NCI-H524 treated with DMSO at 0.1 percent for 48 hours (cell line): Measurements from ENCODE around the gene TTLL10.

Experiments
- DNase-seq: peaks from one replicate; lab custom pipeline; 2025; lab: John Stamatoyannopoulos, UW

Gene TTLL10

DNA sequence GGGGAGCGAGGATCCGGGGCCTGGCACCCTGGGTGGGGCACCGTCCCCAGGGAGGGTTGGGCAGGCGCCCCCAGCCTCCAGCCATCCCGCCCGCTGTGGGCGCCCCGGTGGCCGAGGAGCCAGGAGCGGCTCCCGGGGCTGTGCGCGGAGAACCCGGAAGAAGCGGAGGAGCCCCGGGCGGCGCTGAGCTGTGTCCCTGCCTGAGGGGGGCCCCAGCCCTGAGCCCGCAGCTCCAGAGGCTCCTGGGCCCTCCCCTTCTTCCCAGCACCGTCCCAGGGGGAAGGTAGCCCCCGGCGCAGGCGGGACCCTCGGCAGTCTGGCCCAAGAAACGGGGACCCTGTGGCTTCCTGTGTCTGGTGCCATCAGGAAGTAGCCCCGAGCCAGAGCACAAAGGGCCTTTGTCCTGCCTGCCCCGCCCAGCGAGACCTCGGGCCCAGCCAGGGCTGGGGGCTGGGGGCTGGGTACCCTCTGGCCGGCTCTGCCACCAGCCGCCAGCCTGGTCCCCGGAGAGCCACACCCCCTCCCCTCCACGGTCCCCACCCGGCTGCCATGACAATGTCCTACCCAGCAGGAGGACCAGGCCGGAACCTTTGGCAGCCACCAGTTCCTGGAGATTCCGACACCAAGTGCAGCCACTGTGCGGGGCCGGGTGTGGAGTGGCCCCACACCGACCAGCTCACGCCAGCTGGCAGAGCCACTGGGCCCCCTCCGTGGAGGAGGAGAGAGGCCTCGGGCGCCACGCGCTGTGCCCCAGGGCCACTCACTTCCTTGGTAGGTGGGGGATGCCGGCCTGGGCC, 15.6 kb upstream of the TTLL10 start:
- no peak for DNase-seq

DNA sequence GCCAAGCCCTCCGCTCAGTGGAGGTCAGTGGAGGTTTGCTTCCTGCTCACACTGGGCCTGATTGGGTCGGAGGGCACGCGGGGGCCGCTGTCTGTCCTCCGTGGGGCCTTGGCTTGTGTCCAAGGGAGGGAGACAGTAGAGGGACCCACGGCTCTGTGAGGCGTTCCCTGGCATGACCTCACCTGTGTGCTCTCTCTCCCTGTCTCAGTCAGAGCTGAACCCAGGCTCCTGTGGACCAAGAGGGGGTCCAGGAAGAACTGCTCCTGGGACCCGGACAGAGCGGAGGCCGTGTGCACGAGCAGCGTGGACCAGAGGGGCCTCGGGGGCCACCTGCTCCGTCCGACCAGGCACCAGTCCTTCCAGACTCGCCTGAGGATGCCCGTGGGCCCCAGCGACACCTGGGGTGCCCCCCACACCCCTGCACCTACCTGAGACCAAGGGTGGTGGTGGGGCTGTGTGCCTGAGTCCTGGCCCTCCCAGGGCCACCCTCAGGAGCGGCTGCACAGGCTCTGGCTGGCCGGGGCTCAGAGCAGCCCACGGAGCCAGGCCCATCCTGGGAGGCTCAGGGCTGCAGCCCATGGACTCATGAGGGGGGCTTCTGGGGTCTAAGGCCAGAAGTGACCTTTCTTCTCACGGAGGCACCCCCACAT, 13.3 kb upstream of the TTLL10 start:
- DNase-seq: no peak

DNA sequence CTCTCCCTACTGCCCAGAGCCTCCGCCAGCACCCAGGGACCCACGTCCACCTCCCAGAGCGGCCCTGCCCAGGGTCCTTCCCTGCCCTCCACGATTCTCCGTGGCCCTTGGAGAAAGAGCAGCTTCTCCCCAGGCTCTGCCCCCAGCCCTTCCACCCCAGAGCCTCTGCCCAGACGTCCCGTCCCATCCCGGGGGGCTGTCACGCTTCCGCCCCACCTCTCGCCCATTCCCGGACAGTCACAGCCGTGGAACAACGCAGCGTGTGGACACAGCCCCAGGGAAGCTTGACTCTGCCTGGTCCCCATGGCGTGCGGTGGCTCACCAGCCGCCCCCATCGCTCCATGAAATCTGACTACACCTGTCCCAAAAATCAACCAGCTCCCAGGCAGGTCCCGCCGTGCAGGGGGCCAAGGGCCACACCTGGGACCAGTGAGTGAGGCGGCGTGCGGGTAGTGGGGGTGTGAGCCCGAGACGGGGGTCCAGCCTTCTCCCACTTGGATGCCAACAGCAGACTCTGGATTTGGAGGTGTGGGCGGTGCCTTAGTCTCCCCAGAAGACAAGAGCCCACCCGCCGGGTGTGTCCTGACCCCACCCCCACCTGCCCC, 12.5 kb upstream of the TTLL10 start:
- DNase-seq: no peak

DNA sequence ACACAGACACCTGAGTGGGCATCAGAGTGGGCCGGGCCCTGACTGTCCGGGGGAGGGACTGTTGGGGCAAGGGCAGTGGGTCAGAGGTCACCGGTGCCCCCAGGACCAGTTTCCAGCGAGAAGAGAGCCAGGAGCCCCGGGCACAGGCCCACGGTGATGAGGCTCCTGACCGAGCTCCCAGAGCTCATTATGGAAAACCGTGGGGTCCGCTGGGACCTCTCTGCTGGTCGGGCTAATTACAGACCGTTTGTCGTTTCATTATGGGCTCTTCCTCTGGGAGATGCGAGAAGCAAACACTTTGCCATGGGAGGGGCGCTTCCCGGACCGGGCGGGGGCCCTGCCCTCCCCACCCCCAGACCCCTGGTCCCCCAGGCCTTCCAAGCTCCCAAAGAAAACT, 12.0 kb upstream of the TTLL10 start:
- no peak for DNase-seq

DNA sequence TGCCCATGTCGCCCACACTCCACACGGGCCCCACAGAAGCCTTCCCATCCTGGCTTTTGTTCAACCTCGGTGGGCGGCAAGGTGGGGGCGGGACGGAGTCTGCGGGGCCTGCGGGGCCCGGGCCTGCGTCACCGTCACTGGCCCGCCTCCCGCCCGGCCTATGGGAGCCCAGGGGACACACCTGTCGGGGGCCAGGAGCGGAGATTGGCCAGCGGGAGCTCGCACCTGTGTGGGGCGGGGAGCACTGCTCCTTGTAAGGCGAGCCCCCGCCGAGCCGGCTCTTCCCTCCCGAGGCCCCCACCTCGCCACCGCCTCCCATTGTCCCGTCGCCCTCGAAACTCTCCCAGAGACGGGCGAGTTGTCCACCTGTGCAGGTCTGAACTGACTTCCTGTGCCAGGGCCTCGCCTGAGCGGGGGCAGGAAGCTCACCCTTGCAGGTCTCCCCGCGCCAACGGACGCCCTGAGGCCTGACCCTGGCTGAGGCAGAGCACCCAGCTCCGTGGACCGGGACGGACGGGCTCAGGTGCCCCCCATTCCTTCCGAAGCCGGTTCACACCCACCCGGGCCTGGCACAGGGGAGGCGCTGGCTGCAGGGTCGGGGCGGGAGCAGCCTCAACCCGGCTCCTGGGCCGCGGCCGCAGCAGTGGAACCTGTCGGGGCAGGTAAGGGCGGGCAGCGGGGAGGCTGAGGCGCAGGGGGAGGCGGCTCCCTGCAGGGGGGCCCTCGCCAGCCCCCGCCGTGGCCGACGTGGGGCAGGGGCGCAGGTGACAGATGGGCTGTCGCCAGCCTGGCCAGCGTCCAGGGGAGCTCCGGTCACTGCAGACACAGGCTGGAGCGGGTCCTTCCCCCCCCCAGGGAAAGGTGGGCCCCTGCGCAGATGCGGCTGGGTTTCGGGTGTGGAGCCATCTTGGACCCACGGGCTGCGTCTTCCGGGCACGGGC, 10.8 kb upstream of the TTLL10 start:
- no peak for DNase-seq

DNA sequence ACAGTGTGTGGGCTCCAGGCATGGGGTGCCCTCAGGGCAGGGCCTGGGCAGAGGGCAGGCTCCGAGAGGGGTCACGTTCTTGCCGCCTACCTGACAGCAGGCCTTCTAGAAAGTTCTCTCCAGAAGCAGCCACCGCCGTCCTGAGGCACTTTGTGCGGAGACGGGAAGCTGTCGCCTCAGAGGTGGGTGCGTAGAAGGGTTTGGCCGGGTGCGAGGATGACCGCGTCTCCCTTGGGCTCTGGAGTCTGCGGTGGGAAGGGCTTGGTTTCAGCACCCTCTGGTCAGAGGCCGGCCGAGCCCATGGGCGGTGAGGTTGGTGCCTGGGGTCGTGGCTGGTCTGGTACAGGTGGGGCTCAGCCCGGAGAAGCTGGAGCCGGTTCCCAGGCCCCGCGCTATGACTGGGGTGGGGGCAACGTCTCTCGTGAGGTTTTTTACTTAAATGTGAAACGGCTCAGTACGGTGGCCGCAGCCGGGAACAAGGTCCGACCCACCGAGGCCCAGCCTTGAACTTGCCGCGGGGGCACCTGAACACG, 10.1 kb upstream of the TTLL10 start:
- DNase-seq: no peak

DNA sequence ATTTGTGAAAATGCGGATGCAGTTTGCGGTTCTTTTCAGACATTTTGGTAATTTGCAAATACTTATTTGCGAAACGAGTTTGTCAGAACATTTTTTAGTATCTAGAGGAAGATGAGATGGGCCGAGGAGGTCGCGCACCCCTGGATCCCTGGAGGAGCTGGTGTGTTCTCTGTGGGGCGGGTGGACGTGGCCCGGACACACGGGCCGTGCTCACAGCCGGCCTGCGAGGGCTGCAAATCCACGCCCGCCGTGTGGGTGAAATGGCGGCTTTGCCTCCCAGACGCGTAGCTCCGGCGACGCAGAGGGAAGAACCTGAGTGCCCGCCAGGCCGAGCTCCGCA, 9.3 kb upstream of the TTLL10 start:
- no peak for DNase-seq

DNA sequence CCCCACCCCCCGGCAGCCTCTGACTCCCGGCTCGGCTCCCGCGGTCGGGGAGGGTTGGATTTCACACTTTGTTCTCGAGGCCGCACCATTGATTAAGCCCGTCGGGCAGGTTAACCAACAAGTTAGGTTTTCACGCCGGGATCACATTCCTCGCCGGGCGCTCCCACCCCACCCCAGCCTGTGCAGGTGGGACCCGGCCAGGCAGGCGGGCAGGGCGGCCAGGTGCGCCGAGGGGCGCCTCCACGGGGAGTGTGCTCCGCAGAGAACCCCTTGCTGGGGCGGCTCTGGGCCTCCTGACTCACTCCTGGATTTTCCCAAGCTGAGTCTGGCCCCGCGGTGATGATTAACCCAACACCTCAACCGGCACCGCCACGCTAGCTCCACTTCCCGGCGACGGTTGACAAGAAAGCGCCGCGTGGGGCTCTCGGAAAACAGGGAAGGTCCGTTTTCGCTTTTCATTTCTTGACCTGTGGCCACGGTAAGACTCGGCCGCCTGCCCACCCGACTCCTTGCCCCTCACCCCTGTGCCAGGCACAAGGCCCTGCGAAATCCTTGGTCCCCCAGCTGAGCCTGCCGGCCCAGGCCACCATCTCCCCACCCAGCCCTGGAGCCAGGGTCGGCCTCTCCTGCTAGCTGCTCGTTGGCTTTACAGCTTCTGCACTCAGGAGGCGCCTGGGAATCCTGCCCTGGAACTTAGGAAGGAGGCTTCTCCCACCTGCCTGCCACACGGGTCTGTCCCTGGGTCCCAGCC, 8.8 kb upstream of the TTLL10 start:
- no peak for DNase-seq

DNA sequence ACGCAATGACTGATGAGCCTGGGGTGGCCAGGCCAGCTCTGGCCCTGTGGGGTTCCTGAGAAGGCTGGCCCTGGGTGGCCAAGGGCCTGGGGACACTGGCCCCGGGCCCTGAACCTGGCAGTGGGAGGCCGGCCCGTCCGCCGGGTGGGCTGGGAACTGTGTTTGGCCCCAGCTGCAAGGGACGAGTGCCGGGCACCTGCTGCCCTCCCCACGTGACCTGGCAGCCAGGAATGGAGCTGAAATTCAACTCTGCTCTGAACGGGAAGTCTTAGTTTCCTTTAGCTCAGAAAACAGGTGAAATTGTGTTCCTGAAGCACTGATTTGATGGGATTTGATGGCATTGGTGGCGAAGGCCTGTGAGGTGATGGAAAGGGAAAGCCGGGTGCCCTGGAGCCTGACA, 8.2 kb upstream of the TTLL10 start:
- no peak for DNase-seq

DNA sequence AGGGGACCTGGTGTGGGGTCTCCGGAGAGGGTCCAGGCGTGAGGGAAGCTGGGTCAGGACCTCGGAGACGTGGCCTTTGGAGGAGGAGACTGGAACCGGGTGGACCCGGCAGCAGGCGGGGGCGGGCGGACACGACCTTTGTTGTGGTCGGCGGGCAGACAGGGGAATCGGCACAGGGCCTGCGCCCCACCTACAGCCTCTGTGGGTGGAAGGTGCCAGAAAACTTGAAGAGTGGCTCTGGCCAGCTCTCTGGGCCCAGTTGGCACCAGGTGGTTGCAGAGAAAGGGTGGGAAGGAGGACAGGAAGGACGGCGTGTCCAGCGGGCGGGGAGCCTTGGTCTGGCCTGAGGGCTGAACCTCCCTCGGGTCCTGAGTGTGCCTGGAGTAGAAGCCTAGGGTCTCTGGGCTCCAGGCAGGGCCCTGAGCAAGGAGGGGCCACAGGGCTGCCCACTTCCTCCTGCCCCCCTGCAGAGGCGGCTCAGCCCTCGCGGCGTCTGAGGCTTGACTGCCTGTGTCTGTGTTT, 7.7 kb upstream of the TTLL10 start:
- no peak for DNase-seq

DNA sequence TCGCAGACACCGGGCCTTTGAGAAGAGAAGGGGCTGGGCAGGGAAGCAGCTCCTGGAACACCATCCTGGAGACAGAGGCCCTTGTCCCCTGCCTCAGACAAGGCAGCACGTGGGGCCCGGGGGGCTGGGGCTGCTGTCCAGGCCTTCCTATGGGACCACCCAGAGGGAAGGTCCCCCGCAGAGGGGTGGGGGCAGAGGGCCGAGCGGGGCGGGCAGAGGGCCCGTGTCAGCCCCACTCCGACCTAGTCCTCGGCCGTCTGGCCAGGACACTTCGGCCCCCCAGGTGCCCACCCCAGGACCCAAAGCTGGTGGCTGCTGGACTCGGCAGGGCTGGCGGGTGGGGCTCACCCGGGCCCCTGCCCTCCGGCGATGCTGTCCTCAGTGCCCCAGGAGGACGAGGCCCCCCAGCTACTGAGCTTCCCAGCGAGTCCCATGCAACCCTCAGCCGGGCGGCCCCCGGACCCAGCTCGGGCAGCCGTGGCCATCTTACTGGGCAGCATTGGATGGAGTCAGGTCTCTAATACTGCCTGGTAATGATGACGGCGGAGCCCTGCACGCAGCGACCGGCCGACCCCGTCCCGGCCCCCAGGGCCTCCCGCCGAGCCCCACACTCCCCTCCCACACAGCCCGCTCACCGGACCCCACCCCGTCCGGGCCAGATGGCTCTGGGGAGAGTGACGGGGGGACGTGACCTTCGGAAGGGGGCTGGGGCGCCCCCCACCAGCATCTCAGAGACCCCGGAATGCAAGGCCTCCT, 6.9 kb upstream of the TTLL10 start:
- no peak for DNase-seq

DNA sequence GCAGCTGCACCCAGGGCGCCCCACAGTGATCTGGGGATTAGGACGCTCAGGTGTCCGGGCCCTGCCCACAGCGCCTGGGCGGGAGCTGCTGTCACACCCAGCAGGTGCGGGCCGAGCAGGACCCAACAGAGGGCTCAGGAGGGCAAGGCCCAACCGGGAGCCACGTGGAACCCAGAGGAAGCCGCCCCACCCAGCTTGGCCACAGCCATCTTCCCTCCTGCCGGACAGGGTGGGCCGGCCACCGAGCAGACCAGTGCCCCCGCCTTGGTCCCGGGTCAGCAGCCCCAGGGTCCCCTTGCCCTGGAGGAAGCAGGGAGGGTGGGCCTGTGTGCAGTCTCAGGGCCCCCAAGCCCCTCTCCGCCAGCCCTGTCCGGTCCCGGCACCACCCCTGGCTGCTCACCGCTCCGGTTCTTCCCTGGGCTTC, 6.3 kb upstream of the TTLL10 start:
- DNase-seq: no peak

DNA sequence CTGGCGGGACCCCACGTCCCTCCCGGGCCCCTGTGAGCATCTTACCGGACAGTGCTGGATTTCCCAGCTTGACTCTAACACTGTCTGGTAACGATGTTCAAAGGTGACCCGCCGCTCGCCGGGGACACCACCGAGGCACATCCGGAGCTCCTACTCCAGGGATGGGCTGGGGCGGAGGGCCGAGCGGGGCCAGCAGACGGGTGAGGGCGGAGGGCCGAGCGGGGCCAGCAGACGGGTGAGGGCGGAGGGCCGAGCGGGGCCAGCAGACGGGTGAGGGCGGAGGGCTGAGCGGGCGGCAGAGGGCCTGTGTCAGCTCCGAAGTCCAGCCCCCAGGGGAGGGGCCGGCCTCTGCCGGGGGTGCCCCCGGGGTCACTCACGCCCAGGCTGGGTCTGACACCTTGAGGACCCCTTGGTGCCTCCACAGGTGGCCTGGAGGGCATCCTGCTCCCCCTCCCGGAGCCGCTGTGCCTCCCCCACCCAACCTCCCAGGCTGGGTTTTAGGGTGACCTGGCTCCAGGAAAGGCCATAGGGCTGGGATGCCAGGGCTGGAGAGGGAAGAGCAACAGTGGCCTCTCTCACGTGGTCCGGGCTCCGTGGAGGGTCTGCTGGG, 5.7 kb upstream of the TTLL10 start:
- no peak for DNase-seq

DNA sequence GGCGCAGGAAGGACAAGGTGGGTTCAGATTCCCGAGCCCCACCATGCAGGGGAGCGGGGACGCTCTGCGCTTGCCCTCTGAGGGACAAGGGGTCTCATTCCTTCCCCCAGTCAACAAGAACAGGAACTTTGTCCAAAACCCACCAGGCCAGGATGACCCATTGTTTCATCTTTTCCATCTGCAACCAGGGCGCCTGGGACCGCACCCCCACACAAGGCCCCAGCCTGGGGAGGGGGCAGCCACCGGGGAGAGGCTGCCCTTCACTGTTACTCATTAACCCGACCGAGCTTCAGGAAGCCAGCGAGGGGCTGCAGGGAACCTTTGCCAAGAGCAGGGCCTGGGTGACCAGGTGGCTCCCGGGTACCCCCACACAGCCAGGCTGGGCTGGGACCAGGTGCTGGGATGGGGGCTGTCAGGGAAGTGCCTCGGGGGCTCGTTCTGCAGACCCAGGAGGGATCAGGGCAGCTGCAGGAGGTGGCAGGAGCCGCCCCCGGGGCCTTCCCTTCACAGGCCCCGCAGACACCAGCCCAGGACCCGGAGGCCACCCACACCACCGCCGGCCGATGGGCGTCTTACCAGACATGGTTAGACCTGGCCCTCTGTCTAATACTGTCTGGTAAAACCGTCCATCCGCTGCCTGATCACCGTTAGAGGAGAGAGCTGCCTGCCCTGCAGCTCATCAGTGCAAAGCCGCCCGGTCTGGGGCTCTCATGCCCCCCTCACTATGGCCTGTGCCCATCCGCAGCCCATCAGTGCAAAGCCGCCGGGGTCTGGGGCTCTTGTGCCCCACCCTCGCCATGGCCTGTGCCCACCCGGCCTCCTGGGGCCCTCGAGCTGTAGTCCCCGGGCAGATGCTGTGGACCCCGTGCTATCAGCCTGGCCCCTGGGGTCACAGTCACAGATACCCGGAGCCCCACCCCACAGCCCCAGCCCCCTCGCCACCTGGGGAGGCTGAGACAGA, 4.9 kb upstream of the TTLL10 start:
- no peak for DNase-seq

DNA sequence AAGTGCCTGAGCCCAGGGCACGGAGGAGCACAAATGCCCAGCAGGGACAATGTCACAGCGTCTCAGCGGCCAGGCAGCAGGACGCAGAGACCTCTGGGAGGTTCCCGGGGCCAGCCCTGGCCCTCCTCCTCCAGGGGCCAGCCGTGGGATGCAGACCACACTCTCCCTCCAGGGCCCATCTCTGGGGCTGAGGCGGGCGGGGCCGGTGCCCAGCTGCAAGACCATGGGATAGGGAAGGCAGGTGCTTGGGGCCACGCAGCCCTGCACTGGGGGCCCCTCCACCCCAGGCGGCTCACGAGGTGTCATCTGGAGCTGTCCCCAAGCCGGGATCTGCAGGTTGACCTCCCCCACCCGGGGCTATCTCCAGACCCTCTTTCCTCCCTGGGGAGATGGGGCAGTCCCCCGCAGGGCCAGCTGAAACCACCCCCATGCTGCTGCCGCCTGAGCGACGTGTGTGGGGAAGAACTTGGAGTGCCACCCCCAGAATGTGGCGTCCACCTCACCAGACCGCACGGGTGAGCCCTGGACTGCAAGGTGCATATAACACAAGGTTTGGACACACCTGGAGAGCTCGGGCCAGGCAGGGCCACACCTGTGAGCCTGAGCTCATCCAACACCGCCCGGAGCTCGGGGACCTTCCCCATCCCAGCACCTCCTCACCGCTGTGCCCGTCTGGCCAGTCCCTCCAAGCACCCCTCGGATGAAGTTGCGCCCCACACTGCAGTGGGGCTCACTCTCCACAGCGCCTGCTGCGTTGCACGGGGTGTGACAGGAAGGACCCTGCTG, 4.1 kb upstream of the TTLL10 start:
- DNase-seq: no peak

DNA sequence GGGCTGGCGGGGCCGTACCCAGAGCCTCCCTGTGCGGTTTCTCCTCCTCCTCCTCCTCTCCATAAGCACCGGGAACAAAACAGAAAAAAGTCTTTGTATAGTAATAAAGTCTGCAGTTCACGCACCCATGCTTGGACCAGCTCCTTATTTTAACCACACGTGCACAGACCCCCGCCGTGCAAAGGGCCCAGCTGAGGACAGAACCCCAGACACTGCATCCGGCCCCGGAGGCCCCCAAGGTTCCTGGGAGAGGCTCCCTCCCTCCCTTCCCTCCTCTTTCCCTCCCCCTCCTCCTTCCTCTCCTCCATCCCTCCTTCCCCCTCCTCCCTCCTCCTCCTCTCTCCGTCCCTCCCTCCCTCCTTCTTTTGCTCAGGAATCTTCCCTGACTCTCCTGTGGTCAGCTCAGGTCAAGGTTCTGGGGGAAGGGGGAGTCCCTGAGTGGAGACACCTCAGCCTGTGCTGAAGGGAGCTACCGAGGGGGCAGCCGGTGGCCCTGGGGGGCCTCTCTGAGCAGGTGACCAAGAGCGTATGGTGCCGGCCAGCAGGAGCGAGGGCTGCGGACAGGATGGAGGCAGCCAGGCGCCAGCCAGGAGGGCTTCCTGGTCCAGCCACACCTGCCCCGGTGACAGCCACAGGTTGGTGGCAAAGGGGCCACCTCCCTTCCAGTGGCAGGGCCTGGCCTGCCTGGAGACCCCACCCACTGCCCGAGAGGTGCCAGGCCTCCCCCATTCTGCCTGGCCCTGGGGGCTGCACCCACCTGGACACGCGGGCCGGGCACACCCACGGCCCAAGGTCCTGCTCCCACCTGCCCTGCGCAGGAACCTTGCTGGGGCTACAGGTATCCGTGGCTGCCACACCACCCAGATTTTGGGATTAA, 3.2 kb upstream of the TTLL10 start:
- no peak for DNase-seq

DNA sequence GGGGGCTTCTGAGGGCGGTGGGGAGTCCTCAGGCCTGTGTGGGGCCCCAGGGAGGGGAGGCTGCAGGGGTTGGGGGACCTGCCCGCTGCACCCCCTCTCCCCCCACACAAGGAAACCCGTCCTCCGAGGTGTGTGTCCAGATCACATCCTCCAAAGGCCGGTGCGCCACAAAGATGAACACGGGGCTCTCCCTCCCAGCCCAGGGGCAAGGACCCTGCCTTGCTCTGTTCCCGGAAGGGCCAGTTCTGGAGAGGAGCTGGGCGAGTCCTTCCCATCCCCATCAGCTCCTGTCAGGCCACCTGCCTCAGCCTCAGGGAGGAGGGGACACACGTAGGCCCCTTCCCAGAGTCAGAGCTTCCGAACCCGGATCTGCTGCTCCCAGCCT, 2.5 kb upstream of the TTLL10 start:
- DNase-seq: no peak
